C4-2B (cell line): ENCODE data around the gene EYA4.

Source experiments
- ZFX ChIP-seq: fragments of 450-650 bp; IDR thresholded peaks from 2 replicates; pipeline ENCODE4 v1.6.1; 2017
- TF ChIP-seq, protein P1 (sequence below): fragments of 450-650 bp; conservative IDR thresholded peaks from 2 replicates; pipeline ENCODE4 v1.5.1; 2017; ENCODE audit warnings: mild to moderate bottlenecking

DNA sequence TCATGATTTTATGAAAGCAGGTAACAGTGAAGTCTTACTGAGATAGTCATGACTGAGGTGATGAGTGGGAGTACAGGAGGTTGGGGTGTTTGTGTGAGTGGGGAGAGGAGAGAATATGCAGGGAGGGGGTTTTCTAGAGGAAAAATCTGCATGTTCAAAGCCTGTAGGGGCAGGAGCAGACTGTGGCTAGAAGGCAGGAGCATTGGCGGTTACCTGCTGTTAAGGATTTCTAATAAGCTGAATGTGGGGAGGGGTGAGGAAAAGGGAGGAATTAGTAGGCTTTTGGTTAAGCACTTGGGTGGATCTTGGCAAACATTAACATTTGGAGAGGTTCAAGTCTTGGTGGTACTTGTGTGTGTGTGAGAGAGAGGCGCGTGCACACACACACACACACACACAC is 70.8 kb downstream of the EYA4 start:
- TF ChIP-seq, protein P1, sequence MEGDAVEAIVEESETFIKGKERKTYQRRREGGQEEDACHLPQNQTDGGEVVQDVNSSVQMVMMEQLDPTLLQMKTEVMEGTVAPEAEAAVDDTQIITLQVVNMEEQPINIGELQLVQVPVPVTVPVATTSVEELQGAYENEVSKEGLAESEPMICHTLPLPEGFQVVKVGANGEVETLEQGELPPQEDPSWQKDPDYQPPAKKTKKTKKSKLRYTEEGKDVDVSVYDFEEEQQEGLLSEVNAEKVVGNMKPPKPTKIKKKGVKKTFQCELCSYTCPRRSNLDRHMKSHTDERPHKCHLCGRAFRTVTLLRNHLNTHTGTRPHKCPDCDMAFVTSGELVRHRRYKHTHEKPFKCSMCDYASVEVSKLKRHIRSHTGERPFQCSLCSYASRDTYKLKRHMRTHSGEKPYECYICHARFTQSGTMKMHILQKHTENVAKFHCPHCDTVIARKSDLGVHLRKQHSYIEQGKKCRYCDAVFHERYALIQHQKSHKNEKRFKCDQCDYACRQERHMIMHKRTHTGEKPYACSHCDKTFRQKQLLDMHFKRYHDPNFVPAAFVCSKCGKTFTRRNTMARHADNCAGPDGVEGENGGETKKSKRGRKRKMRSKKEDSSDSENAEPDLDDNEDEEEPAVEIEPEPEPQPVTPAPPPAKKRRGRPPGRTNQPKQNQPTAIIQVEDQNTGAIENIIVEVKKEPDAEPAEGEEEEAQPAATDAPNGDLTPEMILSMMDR, result no peak
- TF ChIP-seq ZFX, result no peak
